ENCODE measurements around the gene NUCB2. TPM values are rescaled to one million over a fixed set of nuclear protein-coding genes. Genes with fewer than 3 reads are reported as not detected.
"Not testable (repeated sequence)": the region's sequence is repeated elsewhere in the genome, so short reads cannot be mapped to it uniquely, and the experiment has no call there.

Gene NUCB2
- total and polyA plus RNA-seq, 12 donors, result 78.8 to 175 (median 106) TPM

DNA sequence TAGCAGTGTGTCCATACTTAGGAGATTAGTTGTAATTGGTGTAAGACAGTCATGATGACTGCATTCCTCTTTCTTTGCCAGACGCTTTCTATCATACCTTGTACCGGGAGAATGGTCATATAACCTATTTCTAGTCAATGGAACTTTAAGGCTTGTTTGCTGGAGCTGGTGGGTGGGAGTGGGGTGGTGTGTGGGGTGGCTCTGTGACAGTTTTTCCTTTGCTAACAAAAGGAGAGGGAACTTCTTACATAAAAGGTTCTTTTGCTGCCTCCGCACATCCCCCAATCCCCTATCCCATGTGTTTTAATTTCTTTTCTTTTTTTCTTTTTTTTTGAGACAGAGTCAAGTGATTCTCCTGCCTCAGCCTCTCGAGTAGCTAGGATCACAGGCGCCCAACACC lies 9.8 kb upstream of the NUCB2 start:
- no peak for DNase-seq
- intact Hi-C loops (cut with DNase I), result no loop called here
- Histone ChIP-seq H3K36me3 (no peaks in the 10 kb centered on the region), H3K4me1 (peaks cover 0 to 8% (median 0%) of the 10 kb centered on the region in 9 donors), H3K27me3 (no peaks in the 10 kb centered on the region), H3K9me3 (no peaks in the 10 kb centered on the region), H3K4me3 (no peak overlapping the region), H3K27ac (no peak overlapping the region)
- TF ChIP-seq, protein P1, sequence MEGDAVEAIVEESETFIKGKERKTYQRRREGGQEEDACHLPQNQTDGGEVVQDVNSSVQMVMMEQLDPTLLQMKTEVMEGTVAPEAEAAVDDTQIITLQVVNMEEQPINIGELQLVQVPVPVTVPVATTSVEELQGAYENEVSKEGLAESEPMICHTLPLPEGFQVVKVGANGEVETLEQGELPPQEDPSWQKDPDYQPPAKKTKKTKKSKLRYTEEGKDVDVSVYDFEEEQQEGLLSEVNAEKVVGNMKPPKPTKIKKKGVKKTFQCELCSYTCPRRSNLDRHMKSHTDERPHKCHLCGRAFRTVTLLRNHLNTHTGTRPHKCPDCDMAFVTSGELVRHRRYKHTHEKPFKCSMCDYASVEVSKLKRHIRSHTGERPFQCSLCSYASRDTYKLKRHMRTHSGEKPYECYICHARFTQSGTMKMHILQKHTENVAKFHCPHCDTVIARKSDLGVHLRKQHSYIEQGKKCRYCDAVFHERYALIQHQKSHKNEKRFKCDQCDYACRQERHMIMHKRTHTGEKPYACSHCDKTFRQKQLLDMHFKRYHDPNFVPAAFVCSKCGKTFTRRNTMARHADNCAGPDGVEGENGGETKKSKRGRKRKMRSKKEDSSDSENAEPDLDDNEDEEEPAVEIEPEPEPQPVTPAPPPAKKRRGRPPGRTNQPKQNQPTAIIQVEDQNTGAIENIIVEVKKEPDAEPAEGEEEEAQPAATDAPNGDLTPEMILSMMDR (IDR thresholded peaks at IDR 0.05), result no peak
- WGBS, 2 donors, result 85 to 86% methylated on average over 5 of the region's 5 CpGs
- ATAC-seq, result no peak

GRCh38 chr11:17267576-17267975 lies 9.0 kb upstream of the NUCB2 start:
- no peak overlapping the region for H3K27ac ChIP-seq
- DNase-seq (no peak), ATAC-seq (no peak)
- no peaks in the 10 kb centered on the region for H3K27me3 ChIP-seq
- peaks cover 0 to 8% (median 0%) of the 10 kb centered on the region in 9 donors for H3K4me1 ChIP-seq
- no peaks in the 10 kb centered on the region for H3K9me3 ChIP-seq
- 89 to 94% methylated on average over 4 to 5 of the region's 5 CpGs for WGBS, 2 donors
- TF ChIP-seq, protein P1 (IDR thresholded peaks at IDR 0.05), result no peak
- H3K36me3 ChIP-seq, result no peaks in the 10 kb centered on the region
- no peak overlapping the region for H3K4me3 ChIP-seq
- intact Hi-C loops (cut with DNase I), result no loop called here

- H3K4me3 ChIP-seq; H3K4me1 ChIP-seq; intact Hi-C loops (cut with DNase I); DNase-seq; H3K9me3 ChIP-seq; H3K36me3 ChIP-seq; ATAC-seq; H3K27me3 ChIP-seq: not testable (repeated sequence)
- H3K27ac ChIP-seq, result peak overlapping the region in 1 of 10 donors; percentile 0
- 92% methylated on average over 5 of the region's 5 CpGs for WGBS, 2 donors
Observed at GRCh38 chr11:17268500-17268899, 8.0 kb upstream of the NUCB2 start.

DNA sequence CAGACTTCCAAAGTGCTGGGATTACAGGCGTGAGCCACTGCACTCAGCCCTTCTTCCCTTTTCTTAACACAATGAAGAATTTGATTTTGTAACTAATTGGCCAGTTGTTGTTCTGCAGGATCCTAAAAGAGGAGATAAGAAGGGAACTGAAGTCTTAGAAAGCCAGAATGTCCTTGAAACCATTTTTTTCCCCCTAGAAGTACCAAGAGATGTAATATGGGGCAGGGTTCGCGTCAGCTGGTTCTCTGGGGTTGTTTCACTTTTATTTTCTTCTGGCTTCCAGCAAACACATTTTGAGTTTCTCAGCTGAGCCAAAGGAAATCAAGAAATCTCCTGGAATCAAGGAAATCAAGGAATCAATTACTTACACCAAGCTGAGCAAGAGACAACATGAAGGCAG lies 7.6 kb upstream of the NUCB2 start:
- WGBS, 2 donors, result 84 to 85% methylated on average over 3 of the region's 3 CpGs
- Histone ChIP-seq H3K4me3 (no peak overlapping the region), H3K4me1 (peaks cover 0 to 8% (median 0%) of the 10 kb centered on the region in 9 donors), H3K27ac (peak overlapping the region in 1 of 10 donors; percentile 0), H3K36me3 (no peaks in the 10 kb centered on the region), H3K9me3 (no peaks in the 10 kb centered on the region), H3K27me3 (no peaks in the 10 kb centered on the region)
- ATAC-seq (no peak), DNase-seq (no peak)
- intact Hi-C loops (cut with DNase I), result no loop called here
- TF ChIP-seq, protein P1 (IDR thresholded peaks at IDR 0.05), result no peak

DNA sequence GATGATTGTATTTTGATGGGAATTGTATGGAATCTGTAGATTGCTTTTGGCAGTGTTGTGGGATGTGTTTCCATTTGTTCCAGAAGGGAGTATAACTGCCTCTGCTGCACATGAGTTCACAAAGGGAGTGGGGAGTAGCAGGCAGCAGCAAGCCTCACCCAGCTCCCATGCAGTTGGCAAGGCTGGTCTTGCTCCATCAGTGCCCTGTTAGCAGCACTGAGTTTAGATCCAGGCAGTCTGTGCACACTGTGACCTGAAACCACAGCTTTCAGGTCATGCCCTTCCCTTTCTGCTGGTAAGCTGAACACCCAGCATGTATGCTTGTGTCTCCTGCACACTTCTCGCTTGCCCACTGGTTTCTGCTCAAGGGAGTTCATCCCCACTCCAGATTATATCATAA lies 3.7 kb upstream of the NUCB2 start:
- Histone ChIP-seq H3K9me3 (no peaks in the 10 kb centered on the region), H3K27me3 (no peaks in the 10 kb centered on the region), H3K36me3 (no peaks in the 10 kb centered on the region), H3K4me3 (no peak overlapping the region), H3K27ac (no peak overlapping the region), H3K4me1 (peaks cover 0 to 23% (median 12%) of the 10 kb centered on the region in 9 donors)
- intact Hi-C loops (cut with DNase I), result no loop called here
- TF ChIP-seq, protein P1 (IDR thresholded peaks at IDR 0.05), result no peak
- no peak for DNase-seq
- 89 to 100% methylated on average over 1 of the region's 1 CpG for WGBS, 2 donors
- no peak for ATAC-seq

All from heart right ventricle (tissue), 16 donors.